ENCODE data around the gene ZNF592. TPM values are rescaled to one million over a fixed set of nuclear protein-coding genes. Genes with fewer than 3 reads are reported as not detected.

ZNF592 gene
- total RNA-seq, 1 experiment from 2014 or later, result 34.6 TPM

DNA sequence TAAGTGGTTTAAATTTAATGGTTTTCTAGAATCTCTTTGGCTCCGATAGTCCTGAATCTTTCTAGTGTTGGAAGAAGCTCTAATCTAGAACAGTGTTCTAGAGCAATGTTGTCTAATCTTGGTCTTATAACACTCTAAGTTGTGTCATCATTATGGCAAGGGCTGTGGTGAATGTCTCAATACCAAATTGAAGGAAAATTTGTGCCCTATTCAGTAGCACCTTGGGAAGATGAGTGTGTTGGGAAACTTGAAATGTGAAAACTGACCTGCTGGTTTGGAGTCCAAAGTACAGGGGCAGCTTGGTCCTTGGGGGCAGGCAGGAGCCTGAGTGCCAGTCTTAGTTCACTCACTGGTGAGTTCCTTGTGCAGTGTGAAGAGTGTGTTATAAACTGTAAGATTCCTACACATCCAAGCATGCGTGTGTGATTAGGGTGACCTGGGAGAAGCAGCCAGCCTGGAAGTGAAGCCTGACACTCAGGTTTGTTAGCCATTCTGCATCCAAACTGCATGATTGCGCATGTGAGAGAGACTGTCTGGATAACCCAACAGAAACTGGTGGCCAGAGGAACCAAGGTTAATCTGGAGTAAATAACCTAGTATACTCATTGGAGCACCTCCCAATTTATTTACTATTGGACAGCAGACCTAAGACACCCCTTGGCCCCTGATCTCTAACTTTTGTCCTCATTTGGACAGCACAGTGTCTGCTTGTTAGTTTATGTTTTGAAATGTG, 14.6 kb downstream of the ZNF592 start:
- Histone ChIP-seq H2BK120ac (ENCODE audit: low read depth, low read length, poor library complexity, severe bottlenecking) (no peak overlapping the region), H2BK12ac (ENCODE audit: insufficient read length, low read depth, low read length) (no peak overlapping the region), H3K23me2 (ENCODE audit: insufficient read length, low read depth, low read length, poor library complexity, severe bottlenecking) (no peaks in the 10 kb centered on the region), H3K23ac (ENCODE audit: insufficient read length, low read depth, low read length) (no peak overlapping the region), H3K4me2 (ENCODE audit: insufficient read depth, insufficient read length, low read length) (no peak overlapping the region), H3K4me1 (ENCODE audit: insufficient read depth, low read length) (no peaks in the 10 kb centered on the region), H4K5ac (ENCODE audit: insufficient read length, low read depth, low read length) (no peak overlapping the region), H3K4ac (ENCODE audit: low read depth, low read length) (no peak overlapping the region), H3K27me3 (ENCODE audit: insufficient read depth, low read length) (no peaks in the 10 kb centered on the region), H3K18ac (ENCODE audit: insufficient read length, low read depth, low read length) (no peak overlapping the region), H3K79me2 (ENCODE audit: insufficient read depth, low read length) (peaks cover 15% of the 10 kb centered on the region), H4K8ac (replicated peaks; ENCODE audit: insufficient read length, low read depth, low read length) (no peak overlapping the region), H4K91ac (ENCODE audit: insufficient read length, low read depth, low read length) (no peak overlapping the region), H3K79me1 (ENCODE audit: insufficient read depth, low read depth, low read length, poor library complexity, severe bottlenecking) (peaks cover 9% of the 10 kb centered on the region), H2BK15ac (ENCODE audit: low read depth, low read length) (no peak overlapping the region), H2AK5ac (ENCODE audit: insufficient read length, low read length) (no peak overlapping the region), H3T11ph (ENCODE audit: low read length) (no peak overlapping the region), H3K56ac (ENCODE audit: insufficient read length, low read depth, low read length) (no peak overlapping the region), H3K14ac (ENCODE audit: insufficient read depth, low read length) (no peak overlapping the region), H3K27ac (ENCODE audit: insufficient read length, low read depth, low read length) (no peak overlapping the region), H4K20me1 (ENCODE audit: control insufficient read depth, insufficient read depth, insufficient read length) (no peaks in the 10 kb centered on the region), H2BK20ac (ENCODE audit: low read depth, low read length, poor library complexity, severe bottlenecking) (no peak overlapping the region), H2BK5ac (ENCODE audit: insufficient read length, low read length) (no peak overlapping the region), H3K9me3 (ENCODE audit: control insufficient read depth, low read depth, low read length) (no peaks in the 10 kb centered on the region), H2AFZ (ENCODE audit: low read length) (no peak overlapping the region), H3K9ac (ENCODE audit: extremely low read depth, insufficient read length, low read length) (no peak overlapping the region)
- Mint-ChIP-seq H3K27me3 (ENCODE audit: low read depth) (no peaks in the 10 kb centered on the region), H3K27ac (no peak overlapping the region), H3K4me1 (no peaks in the 10 kb centered on the region), H3K9me3 (no peaks in the 10 kb centered on the region), H3K36me3 (ENCODE audit: insufficient read depth in 1 of 3, low read depth in 3 of 3) (peaks cover 5 to 29% (median 10%) of the 10 kb centered on the region in 3 experiments; a peak in 6 of 7 replicates), H3K4me3 (no peak overlapping the region)
- TF ChIP-seq, protein P1, sequence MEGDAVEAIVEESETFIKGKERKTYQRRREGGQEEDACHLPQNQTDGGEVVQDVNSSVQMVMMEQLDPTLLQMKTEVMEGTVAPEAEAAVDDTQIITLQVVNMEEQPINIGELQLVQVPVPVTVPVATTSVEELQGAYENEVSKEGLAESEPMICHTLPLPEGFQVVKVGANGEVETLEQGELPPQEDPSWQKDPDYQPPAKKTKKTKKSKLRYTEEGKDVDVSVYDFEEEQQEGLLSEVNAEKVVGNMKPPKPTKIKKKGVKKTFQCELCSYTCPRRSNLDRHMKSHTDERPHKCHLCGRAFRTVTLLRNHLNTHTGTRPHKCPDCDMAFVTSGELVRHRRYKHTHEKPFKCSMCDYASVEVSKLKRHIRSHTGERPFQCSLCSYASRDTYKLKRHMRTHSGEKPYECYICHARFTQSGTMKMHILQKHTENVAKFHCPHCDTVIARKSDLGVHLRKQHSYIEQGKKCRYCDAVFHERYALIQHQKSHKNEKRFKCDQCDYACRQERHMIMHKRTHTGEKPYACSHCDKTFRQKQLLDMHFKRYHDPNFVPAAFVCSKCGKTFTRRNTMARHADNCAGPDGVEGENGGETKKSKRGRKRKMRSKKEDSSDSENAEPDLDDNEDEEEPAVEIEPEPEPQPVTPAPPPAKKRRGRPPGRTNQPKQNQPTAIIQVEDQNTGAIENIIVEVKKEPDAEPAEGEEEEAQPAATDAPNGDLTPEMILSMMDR (conservative IDR thresholded peaks at IDR 0.05), result no peak
- no peak for DNase-seq
- no CpG with 5 or more reads among the region's 3 CpGs for WGBS (ENCODE audit: extremely low coverage, insufficient read length, low lambda C conversion rate)

Measured in H9 (cell line).